ENCODE results near the gene WASHC3. TPM values are rescaled to one million over a fixed set of nuclear protein-coding genes. Genes with fewer than 3 reads are reported as not detected.
"Not testable (repeated sequence)": the region's sequence is repeated elsewhere in the genome, so short reads cannot be mapped to it uniquely, and the experiment has no call there.

WASHC3 gene
- total RNA-seq, 1 donor from 2014 or later: 19.5 TPM

- no peaks in the 10 kb centered on the region for H3K36me3 Mint-ChIP-seq (ENCODE audit: low read depth)
- TF ChIP-seq CTCF (conservative IDR thresholded peaks at IDR 0.05): peak; percentile 32
- H3K4me3 Mint-ChIP-seq: no peak overlapping the region
- H3K9me3 Mint-ChIP-seq: no peaks in the 10 kb centered on the region
- H3K4me1 Mint-ChIP-seq: no peaks in the 10 kb centered on the region
- H3K27ac Mint-ChIP-seq (ENCODE audit: unreplicated experiment): no peak overlapping the region
- DNase-seq (ENCODE audit: low read depth, low spot score): no peak
- H3K27me3 Mint-ChIP-seq (ENCODE audit: low read depth): no peaks in the 10 kb centered on the region
These were observed 35.1 kb downstream of the WASHC3 start for GRCh38 chr12:102026728-102027127.

DNA sequence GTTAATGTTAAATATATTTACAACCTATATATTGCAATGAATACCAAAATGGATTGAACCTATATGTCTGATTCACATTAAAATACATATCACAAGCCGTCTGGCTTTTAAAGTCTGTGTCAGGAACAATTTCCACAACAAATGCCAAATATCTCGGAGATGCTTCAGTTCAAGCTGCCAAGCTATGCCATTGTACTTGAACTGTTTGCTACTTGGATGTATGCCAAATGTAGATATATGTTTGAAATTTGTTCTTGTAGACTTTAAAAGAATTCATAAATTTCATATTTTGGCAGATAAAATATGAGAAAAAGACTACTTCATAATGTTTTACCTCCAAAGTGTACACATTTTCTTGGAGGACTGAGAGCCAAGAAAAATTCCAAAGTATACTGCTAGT, 37.0 kb downstream of the WASHC3 start:
- H3K4me1 Mint-ChIP-seq: no peaks in the 10 kb centered on the region
- no peak overlapping the region for H3K27ac Mint-ChIP-seq (ENCODE audit: unreplicated experiment)
- no peak for TF ChIP-seq CTCF (conservative IDR thresholded peaks at IDR 0.05)
- no peaks in the 10 kb centered on the region for H3K9me3 Mint-ChIP-seq
- DNase-seq (ENCODE audit: low read depth, low spot score): no peak
- no peaks in the 10 kb centered on the region for H3K36me3 Mint-ChIP-seq (ENCODE audit: low read depth)
- no peaks in the 10 kb centered on the region for H3K27me3 Mint-ChIP-seq (ENCODE audit: low read depth)
- H3K4me3 Mint-ChIP-seq: no peak overlapping the region

DNA sequence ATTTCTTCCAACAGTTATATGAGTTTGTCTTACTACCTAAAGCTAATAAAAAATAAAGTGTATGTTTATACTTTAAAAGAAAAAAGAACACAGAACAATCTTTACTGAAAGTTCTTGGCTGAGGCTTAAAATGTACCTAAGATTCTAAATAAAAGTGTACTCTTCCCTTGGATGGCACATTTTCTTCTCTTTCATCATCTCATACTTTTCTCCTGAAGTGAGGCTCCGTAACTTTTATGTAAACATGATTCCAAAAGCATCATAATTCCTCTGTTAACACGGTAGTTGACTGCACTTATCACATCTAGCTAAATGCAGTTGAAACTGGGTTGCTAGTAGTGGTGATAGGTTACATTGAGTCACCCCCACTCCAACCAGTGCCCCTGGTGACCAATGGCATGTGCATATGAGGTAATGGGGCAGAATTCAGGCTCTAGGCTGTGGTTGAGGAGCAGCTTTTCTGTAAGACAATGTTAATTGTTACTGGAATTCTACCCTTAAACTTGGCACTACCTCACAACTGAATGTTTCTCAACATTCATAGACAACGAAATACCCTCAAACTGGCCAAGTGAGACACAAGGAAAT, 38.4 kb downstream of the WASHC3 start:
- H3K4me1 Mint-ChIP-seq: no peaks in the 10 kb centered on the region
- H3K36me3 Mint-ChIP-seq (ENCODE audit: low read depth): no peaks in the 10 kb centered on the region
- TF ChIP-seq CTCF (conservative IDR thresholded peaks at IDR 0.05): no peak
- peak overlapping the region; percentile 35 for H3K27ac Mint-ChIP-seq (ENCODE audit: unreplicated experiment)
- no peak overlapping the region for H3K4me3 Mint-ChIP-seq
- DNase-seq (ENCODE audit: low read depth, low spot score): no peak
- no peaks in the 10 kb centered on the region for H3K9me3 Mint-ChIP-seq
- no peaks in the 10 kb centered on the region for H3K27me3 Mint-ChIP-seq (ENCODE audit: low read depth)

GRCh38 chr12:102022286-102022685, 39.5 kb downstream of the WASHC3 start:
- Mint-ChIP-seq H3K27me3 (ENCODE audit: low read depth) (no peaks in the 10 kb centered on the region), H3K9me3 (no peaks in the 10 kb centered on the region), H3K4me3 (no peak overlapping the region), H3K27ac (ENCODE audit: unreplicated experiment) (no peak overlapping the region), H3K4me1 (no peaks in the 10 kb centered on the region), H3K36me3 (ENCODE audit: low read depth) (no peaks in the 10 kb centered on the region)
- no peak for TF ChIP-seq CTCF (conservative IDR thresholded peaks at IDR 0.05)
- no peak for DNase-seq (ENCODE audit: low read depth, low spot score)

- no peak overlapping the region for H3K4me3 Mint-ChIP-seq
- H3K36me3 Mint-ChIP-seq (ENCODE audit: low read depth): no peaks in the 10 kb centered on the region
- no peak for DNase-seq (ENCODE audit: low read depth, low spot score)
- no peak for TF ChIP-seq CTCF (conservative IDR thresholded peaks at IDR 0.05)
- no peaks in the 10 kb centered on the region for H3K27me3 Mint-ChIP-seq (ENCODE audit: low read depth)
- no peak overlapping the region for H3K27ac Mint-ChIP-seq (ENCODE audit: unreplicated experiment)
- H3K9me3 Mint-ChIP-seq: no peaks in the 10 kb centered on the region
- H3K4me1 Mint-ChIP-seq: no peaks in the 10 kb centered on the region
These were observed 40.1 kb downstream of the WASHC3 start for GRCh38 chr12:102021540-102022246.

GRCh38 chr12:102018607-102019006, 43.2 kb downstream of the WASHC3 start:
- not testable (repeated sequence) for DNase-seq (ENCODE audit: low read depth, low spot score); H3K36me3 Mint-ChIP-seq (ENCODE audit: low read depth); H3K27ac Mint-ChIP-seq (ENCODE audit: unreplicated experiment); H3K27me3 Mint-ChIP-seq (ENCODE audit: low read depth); H3K4me1 Mint-ChIP-seq; H3K4me3 Mint-ChIP-seq; H3K9me3 Mint-ChIP-seq
